ENCODE data around the gene TMUB1. TPM values are rescaled to one million over a fixed set of nuclear protein-coding genes. Genes with fewer than 3 reads are reported as not detected.
A peak's percentile ranks its signal among the peaks of the same experiment; 100 is the strongest.

The TMUB1 gene
- total and polyA plus RNA-seq, 9 of the 15 experiments (the other 6 are each of a cell fraction or from before 2014, with no cell fraction given) = 0.14 to 241 (median 74.1) TPM

GRCh38 chr7:151110941-151111645 lies 27.8 kb upstream of the TMUB1 start (continued):
- TF ChIP-seq KDM2B (CRISPR knock-in tag; IDR thresholded peaks at IDR 0.05) (no peak), FOS (IDR thresholded peaks at IDR 0.05; ENCODE audit: extremely low read depth, insufficient read length) (no peak), ZNF766 (CRISPR knock-in tag; conservative IDR thresholded peaks at IDR 0.05) (no peak), ZC3H11A (IDR thresholded peaks at IDR 0.05; ENCODE audit: low read depth, low read length) (no peak), SPI1 (IDR thresholded peaks at IDR 0.05; ENCODE audit: borderline replicate concordance, low read depth, low read length) (no peak), STAT5A (IDR thresholded peaks at IDR 0.05; ENCODE audit: borderline replicate concordance, low read length) (no peak), ZNF57 (CRISPR knock-in tag; IDR thresholded peaks at IDR 0.05) (no peak), RBM25 (IDR thresholded peaks at IDR 0.05; ENCODE audit: low read depth, low read length, severe bottlenecking) (no peak), RFX5 (IDR thresholded peaks at IDR 0.05; ENCODE audit: low read depth, low read length) (no peak), ZNF316 (IDR thresholded peaks at IDR 0.05) (no peak), ZBTB26 (CRISPR knock-in tag; IDR thresholded peaks at IDR 0.05) (no peak), ESRRB (CRISPR knock-in tag; IDR thresholded peaks at IDR 0.05; ENCODE audit: borderline replicate concordance) (no peak), FOXK2 (conservative IDR thresholded peaks at IDR 0.05 in 1 of 2, IDR thresholded peaks at IDR 0.05 in 1 of 2; ENCODE audit: low read depth in 2 of 2) (no peak), TSC22D4 (tag; IDR thresholded peaks at IDR 0.05) (no peak), ESRRA (IDR thresholded peaks at IDR 0.05; ENCODE audit: borderline replicate concordance, low read depth) (0 out of 2 replicates have a peak, but pooled peaks have one; percentile 11), NCOA4 (IDR thresholded peaks at IDR 0.05; ENCODE audit: partially characterized antibody) (no peak), ZKSCAN3 (CRISPR knock-in tag; IDR thresholded peaks at IDR 0.05) (no peak), CTCF (IDR thresholded peaks at IDR 0.05 in 2 of 3, conservative IDR thresholded peaks at IDR 0.05 in 1 of 3; ENCODE audit: insufficient read depth in 2 of 3, low read depth in 1 of 3, low read length in 3 of 3) (peak; percentile 94 to 95 (median 95)), ZNF583 (CRISPR knock-in tag; IDR thresholded peaks at IDR 0.05) (no peak), BHLHE40 (IDR thresholded peaks at IDR 0.05; ENCODE audit: low read length) (peak; percentile 48), ZNF277 (CRISPR knock-in tag; IDR thresholded peaks at IDR 0.05; ENCODE audit: borderline replicate concordance) (no peak), ZNF174 (CRISPR knock-in tag; IDR thresholded peaks at IDR 0.05) (no peak), DEAF1 (CRISPR knock-in tag; IDR thresholded peaks at IDR 0.05) (peak; percentile 87), MCM3 (IDR thresholded peaks at IDR 0.05) (no peak), CCNT2 (IDR thresholded peaks at IDR 0.05; ENCODE audit: borderline replicate concordance, extremely low read depth, insufficient read length, low read depth, low read length) (no peak)

Data from K562 (cell line).